ENCODE results near the gene GPD2.

Gene GPD2

DNA sequence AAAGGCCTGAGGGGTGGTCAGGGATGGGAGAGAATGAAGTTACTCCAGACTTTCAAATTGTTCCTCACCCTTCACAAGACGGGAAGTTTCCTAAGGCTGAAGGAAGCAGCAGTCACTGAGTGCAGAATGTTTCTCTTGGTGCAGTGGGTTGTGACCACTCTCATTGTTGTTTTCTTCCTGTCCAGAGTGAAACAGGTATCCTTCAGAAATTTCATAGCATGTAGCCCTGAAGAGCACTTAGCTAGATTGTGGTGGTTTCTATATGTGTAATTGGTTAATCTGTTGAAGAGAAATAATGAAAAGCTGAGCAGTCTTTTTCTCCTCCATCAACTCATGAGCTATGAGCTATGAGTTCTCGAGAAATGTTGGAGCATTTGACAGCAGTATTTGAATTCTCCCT lies 96.8 kb downstream of the GPD2 start:
- no peak for DNase-seq

DNA sequence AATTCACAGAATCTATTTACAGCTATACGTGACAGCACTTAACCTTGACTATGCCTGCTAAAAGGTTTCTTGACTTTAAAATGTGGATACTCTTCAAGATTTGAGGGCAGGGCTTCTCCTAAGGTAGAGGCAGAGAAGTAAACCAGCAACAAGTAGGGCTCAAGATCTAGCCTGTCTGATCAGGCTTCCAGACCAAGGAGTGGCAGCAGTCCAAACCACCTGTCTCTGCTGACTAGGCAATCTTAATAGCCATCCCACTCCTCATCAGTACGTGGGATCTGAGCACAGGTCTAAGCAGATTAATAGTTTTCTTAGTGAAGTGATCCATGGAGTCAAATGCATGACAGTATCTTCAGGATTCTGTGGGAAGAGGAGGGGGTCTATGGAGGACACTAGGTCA lies 100.4 kb downstream of the GPD2 start:
- DNase-seq, result no peak

GRCh38 chr2:156537141-156537540 lies 101.0 kb downstream of the GPD2 start:
- no peak for DNase-seq

DNA sequence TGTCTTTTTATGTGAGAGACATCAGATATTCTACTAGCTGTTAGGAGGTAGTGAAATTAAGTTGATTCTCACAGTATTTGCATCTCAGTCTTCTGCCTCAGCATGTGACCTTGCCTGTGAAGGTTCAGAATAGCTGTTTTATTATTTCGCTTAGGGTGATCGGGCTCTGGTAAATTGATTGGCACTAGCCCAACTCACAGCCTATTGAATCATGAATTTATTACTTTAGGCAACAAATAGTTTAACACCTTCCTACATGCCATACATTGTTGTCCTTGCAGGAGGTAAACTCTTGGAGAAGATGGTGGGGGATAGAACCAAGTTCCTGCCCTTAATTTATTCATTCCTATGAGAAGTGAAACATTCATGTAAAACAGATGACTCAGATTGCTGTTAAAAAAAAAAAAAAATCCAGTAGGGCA lies 101.9 kb downstream of the GPD2 start:
- no peak for DNase-seq

- no peak for DNase-seq
Measured at GRCh38 chr2:156539086-156539860, 103.1 kb downstream of the GPD2 start.

GRCh38 chr2:156540706-156541105 lies 104.5 kb downstream of the GPD2 start:
- DNase-seq, result no peak

DNA sequence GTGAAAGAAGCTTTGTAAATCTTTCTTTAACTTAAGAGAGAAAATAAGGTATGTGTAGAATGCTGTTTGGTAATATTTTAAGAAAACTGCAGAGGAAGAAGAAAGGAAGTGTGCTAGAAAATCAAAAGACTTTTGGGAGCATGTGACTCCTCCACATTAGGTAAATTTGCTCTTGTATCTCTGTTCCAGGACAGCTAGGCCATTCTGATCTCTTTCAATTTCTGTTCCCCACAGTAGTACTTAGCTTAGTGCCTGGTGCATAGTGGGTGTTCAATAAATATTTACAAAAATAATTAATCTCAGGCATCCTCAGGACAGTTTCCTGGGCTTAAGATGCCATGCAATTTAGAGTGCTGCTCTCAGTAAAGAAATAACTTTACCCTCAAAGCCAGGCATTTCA lies 105.0 kb downstream of the GPD2 start:
- no peak for DNase-seq

GRCh38 chr2:156541706-156542105 lies 105.5 kb downstream of the GPD2 start:
- DNase-seq, result no peak

- DNase-seq, result no peak
Measured at GRCh38 chr2:156548413-156548812, 112.2 kb downstream of the GPD2 start.

DNA sequence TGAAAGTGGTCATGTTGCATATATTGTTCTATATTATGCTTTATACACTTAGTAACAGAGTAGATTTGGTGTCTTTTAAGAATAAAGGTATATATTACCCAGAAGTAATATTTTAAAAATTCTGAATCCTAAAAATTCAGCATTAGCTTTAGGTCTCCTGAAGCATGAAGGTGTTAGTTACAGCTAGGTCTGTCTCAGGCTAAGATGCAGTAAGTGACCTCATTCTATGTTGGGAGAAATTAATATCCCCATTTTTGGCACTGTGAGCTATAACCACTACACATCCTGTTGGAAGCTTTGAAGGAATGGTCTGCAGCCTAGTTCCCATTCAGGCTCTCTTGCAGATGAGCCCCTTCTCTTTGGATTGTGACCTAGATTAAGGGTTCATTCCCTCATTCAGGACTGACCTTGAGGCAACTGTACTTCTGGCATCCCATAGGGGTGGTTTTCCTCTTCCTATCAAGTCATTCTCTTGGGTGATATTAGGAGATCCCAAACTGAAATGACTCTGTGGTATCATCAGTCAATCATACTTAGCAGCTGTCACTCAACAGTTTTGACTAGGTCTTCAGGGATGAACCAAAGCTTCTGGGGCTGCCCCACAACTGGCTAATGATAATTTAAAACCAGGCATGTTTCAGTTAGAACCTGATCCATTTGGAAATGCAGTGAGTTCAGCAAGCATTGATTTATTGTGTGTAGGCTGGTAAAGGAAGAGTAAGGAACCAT lies 117.7 kb downstream of the GPD2 start:
- DNase-seq, result no peak

DNA sequence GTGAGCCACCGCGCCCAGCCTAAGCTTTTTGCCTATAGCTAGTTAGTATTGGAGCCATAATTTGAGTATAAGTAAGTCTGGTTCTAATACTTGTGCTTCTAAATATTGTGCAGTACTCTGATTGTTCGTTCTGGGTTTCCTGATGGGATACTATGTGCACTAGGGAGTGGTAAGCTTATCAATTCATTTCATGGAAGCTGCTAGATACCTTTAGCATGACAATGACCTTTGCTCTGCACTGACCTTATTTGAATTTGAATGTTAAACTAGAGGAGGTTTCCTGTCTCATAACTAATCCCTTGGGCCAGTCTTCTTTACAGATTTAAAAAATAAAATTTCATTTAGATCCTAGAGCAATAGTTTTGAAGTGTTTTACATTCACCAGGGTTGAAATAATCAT lies 125.1 kb downstream of the GPD2 start:
- DNase-seq, result no peak

DNA sequence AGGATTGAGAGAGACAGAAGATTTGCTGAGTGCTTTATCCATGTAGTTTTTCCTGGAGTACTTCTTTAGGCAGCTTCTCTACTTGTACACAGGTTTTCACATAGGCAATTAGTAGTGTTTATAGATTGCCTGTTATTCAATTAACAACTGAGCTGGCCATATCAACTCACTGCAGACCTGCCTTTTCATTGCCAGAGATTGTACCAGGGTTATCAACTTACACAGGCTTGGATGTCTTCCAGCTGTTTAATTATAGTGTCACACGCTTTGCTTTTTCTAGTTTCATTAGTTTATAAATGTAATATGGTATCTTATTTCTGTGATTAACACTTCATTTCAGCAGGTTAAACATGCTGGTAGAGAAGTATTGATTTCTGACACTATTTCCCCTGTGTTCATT lies 125.9 kb downstream of the GPD2 start:
- no peak for DNase-seq

GRCh38 chr2:156563994-156564753 lies 128.0 kb downstream of the GPD2 start:
- DNase-seq, result no peak

GRCh38 chr2:156565066-156565710 lies 129.0 kb downstream of the GPD2 start:
- no peak for DNase-seq

DNA sequence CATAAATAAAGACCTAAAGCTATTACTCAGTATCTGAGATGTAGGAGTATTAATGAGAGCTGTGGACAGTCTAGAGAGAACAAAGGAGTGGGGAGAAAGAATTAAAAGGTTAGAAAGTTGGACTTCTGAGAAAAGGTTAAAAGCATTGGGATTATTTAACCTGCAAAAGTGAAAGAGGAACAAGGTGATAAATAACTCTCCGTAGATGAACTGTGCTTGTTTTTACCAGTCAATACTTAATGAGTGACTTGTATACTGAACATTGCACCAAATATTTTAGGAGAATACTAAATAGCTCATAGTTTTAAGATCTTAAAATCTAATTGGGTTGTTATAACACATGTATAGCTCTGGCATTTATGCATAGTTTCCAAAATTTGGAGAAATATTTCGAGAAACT lies 137.5 kb downstream of the GPD2 start:
- no peak for DNase-seq

- DNase-seq, result no peak
Measured at GRCh38 chr2:156574112-156574511, 137.9 kb downstream of the GPD2 start.

- no peak for DNase-seq
Measured at GRCh38 chr2:156576005-156576404, 139.8 kb downstream of the GPD2 start.

DNA sequence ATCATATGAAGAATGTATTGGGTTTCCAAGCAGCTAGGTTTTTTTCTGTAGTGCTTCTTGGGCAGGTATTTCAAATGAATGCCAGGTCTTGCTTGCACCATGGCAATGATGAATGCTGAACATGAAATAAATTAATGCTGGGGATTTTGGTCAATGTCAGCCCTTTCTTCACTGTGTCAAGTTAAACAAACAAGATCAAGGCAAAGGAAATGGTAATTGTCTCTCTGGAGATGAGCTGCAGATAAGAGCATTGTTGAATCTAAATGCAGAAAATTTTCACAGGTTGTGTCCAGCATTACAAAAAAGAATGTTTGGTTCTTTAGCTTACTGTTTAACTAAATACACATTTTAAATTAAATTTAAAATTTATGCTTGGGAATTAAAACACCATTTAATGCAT lies 144.3 kb downstream of the GPD2 start:
- no peak for DNase-seq

DNA sequence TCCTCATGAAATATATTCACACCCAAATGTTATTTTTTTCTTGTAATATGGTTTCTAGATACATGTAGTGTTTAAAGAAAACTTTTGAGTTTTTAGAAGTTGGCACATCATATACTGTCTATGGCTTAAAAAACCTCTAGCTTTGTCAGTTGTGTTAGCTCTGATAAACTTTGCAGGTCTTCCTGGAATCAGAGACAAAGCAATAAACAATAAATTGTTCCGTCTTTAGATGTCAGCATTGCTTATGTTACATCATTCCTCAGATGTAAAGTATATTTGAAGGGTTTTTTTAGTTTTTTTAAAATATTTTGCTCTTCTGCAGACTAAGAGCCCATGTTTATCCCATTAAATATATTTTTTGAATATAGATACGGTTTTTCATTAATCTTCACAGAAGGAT lies 145.1 kb downstream of the GPD2 start:
- DNase-seq, result no peak

DNA sequence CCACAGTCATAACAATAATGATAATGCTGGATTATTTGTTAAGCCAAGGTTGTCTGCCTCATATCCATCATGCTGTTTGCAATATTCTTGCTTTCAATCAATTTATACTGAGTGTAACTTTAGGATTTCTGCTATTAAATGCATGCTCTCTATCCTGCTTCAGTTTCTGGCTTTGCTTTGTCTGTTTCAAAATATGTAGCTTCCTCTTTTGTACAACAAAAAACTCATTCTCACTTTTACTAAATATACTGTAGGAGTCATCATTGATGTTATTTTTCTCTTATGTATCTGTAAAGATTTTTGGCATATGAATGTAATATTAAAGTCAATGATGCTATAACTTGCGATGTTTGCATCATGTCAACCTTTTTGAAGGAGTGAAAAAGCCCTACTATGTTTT lies 149.3 kb downstream of the GPD2 start:
- no peak for DNase-seq

DNA sequence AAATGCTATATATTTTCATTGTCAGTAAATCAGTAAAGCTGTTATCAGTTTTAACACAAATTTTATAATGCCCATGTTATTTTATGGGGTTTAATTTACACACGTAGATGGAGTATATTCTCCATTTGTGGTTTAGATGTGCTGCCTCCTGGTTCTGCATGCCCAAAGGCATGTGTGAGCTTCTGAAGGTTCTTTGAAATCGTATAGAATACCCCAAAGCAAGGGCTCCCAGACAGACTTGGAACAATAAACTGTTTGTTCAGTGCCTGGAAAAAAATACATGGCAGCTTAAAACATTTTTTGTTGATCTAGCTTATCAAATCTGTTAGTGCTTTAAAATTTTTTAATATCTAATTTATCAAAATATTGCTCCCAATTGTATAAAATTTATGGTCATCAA lies 150.4 kb downstream of the GPD2 start:
- no peak for DNase-seq

DNA sequence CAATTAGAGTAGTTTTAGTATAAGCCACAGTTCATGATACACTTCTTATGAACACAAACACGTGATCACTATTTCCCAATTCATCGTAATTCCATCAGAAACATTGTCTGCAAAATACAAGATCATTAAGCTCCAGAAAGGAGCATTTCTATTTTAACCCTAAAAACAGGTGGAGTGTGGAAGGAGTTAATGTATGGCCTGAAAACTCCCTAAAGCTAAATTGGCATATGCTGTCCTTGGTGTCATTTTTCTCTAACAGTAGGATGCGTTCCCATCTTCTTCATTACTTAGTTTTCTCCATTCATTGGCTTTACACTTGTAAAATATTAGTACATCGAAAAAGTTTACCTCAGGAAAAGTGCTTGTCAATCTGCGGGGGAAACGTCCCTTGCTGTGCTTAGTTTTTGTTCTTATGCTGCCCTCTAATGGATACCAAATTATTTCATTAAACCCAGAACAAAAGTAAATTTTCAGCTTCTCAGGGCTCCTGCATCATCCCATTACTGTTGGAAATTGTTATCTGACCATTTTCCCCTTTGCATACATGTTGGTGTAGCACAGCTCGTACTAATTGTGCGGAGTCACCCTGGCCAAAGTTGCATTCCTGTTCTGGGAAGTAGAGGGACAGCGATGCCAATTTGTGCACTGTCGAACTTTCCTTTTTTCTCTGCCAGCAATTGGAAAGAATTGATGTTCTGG lies 153.4 kb downstream of the GPD2 start:
- peak in 1 of 2 donors; percentile 1 for DNase-seq
